ENCODE results near the gene EFTUD2. TPM values are rescaled to one million over a fixed set of nuclear protein-coding genes. Genes with fewer than 3 reads are reported as not detected.

Gene EFTUD2
- total and polyA plus RNA-seq, 2 of the 13 experiments (the other 11 are each of a cell fraction or from before 2014, with no cell fraction given), result 111 to 137 TPM

DNA sequence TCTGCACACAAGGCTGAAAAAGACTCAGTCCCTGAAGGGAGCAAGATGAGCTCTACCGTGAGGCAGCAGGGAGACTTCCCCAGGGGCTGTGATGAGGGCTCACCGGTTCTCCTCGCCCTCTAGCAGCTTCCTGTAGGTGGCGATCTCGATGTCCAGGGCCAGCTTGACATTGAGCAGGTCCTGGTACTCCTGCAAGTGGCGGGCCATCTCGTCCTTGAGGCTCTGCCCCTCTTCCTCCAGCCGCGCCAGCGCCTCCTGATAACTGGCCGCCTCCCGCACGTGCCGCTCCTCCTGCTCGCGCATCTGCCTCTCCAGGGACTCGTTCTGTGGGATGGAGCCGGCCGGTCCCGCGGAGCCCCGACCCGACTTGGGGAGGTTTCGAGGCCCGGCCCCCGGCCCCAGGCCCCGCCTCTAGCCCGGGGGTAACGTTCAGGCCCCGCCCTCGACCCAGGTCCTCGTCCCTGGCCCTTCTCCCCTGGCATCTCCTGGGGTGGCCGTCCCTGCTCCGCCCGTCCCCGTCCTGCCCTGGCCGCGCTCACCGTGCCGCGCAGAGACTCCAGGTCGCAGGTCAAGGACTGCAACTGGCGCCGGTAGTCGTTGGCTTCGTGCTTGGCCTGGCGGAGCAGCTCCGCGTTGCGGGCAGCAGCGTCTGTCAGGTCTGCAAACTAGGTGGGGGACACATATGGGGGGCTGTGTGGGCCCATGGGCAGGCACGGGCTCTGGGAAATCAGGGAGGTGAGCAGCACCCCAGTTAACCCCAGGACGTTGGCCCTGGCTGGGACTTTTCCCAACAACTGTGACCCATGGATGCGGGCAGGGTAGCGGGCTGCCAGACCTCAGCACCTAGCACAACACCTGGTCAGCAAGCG, 12.1 kb upstream of the EFTUD2 start (continued):
- TF ChIP-seq RFX1 (IDR thresholded peaks at IDR 0.05) (no peak), HNRNPLL (IDR thresholded peaks at IDR 0.05; ENCODE audit: low read depth, low read length, poor library complexity, severe bottlenecking) (peak; percentile 42), MXD4 (CRISPR knock-in tag; IDR thresholded peaks at IDR 0.05) (no peak), ZNF501 (CRISPR knock-in tag; IDR thresholded peaks at IDR 0.05) (peak; percentile 86), SALL2 (CRISPR knock-in tag; IDR thresholded peaks at IDR 0.05) (no peak), MZF1 (CRISPR knock-in tag; IDR thresholded peaks at IDR 0.05; ENCODE audit: borderline replicate concordance) (no peak), ATRX (CRISPR knock-in tag; IDR thresholded peaks at IDR 0.05; ENCODE audit: borderline replicate concordance) (no peak), ZSCAN25 (CRISPR knock-in tag; IDR thresholded peaks at IDR 0.05) (no peak), SCMH1 (CRISPR knock-in tag; IDR thresholded peaks at IDR 0.05; ENCODE audit: borderline replicate concordance) (no peak), WIZ (CRISPR knock-in tag; IDR thresholded peaks at IDR 0.05) (no peak), KDM4B (CRISPR knock-in tag; IDR thresholded peaks at IDR 0.05) (no peak), MYNN (CRISPR knock-in tag; IDR thresholded peaks at IDR 0.05; ENCODE audit: low read depth) (no peak), AGO1 (IDR thresholded peaks at IDR 0.05; ENCODE audit: low read depth, low read length, poor library complexity, severe bottlenecking) (no peak), ZNF17 (CRISPR knock-in tag; IDR thresholded peaks at IDR 0.05) (no peak), ZBTB2 (CRISPR knock-in tag; IDR thresholded peaks at IDR 0.05; ENCODE audit: low read depth) (peak; percentile 38; the same call in 1 of the 2 replicates)
- TF ChIP-seq, protein P1, sequence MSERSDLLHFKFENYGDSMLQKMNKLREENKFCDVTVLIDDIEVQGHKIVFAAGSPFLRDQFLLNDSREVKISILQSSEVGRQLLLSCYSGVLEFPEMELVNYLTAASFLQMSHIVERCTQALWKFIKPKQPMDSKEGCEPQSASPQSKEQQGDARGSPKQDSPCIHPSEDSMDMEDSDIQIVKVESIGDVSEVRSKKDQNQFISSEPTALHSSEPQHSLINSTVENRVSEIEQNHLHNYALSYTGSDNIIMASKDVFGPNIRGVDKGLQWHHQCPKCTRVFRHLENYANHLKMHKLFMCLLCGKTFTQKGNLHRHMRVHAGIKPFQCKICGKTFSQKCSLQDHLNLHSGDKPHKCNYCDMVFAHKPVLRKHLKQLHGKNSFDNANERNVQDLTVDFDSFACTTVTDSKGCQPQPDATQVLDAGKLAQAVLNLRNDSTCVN (CRISPR knock-in tag; IDR thresholded peaks at IDR 0.05; ENCODE audit: borderline replicate concordance), result no peak
- TF ChIP-seq, protein P2, sequence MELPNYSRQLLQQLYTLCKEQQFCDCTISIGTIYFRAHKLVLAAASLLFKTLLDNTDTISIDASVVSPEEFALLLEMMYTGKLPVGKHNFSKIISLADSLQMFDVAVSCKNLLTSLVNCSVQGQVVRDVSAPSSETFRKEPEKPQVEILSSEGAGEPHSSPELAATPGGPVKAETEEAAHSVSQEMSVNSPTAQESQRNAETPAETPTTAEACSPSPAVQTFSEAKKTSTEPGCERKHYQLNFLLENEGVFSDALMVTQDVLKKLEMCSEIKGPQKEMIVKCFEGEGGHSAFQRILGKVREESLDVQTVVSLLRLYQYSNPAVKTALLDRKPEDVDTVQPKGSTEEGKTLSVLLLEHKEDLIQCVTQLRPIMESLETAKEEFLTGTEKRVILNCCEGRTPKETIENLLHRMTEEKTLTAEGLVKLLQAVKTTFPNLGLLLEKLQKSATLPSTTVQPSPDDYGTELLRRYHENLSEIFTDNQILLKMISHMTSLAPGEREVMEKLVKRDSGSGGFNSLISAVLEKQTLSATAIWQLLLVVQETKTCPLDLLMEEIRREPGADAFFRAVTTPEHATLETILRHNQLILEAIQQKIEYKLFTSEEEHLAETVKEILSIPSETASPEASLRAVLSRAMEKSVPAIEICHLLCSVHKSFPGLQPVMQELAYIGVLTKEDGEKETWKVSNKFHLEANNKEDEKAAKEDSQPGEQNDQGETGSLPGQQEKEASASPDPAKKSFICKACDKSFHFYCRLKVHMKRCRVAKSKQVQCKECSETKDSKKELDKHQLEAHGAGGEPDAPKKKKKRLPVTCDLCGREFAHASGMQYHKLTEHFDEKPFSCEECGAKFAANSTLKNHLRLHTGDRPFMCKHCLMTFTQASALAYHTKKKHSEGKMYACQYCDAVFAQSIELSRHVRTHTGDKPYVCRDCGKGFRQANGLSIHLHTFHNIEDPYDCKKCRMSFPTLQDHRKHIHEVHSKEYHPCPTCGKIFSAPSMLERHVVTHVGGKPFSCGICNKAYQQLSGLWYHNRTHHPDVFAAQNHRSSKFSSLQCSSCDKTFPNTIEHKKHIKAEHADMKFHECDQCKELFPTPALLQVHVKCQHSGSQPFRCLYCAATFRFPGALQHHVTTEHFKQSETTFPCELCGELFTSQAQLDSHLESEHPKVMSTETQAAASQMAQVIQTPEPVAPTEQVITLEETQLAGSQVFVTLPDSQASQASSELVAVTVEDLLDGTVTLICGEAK (IDR thresholded peaks at IDR 0.05), result no peak
- TF ChIP-seq, protein P2 (CRISPR knock-in tag; IDR thresholded peaks at IDR 0.05), result 0 out of 2 replicates have a peak, but pooled peaks have one; percentile 26
